A673 (cell line): ENCODE data around the gene CTNNA1. TPM values are rescaled to one million over a fixed set of nuclear protein-coding genes. Genes with fewer than 3 reads are reported as not detected.

ENCODE experiments used
- BruUV-seq: library from RNA; stranded (reverse); fragments of 400-500 nt; replicated peaks from 2 replicates; lab custom pipeline; 2021; lab: Mats Ljungman, UMichigan
- CTCF ChIA-PET: fragments of 300-600 bp; sonication (Branson Sonifier 250); formaldehyde crosslinking; loops from one replicate; lab custom pipeline; 2022; ENCODE audit warnings: antibody characterized with exemption; lab: Charles Lee
- POLR2A ChIA-PET: fragments of 300-600 bp; sonication (Branson Sonifier 250); formaldehyde crosslinking; loops from one replicate; lab custom pipeline; 2022; ENCODE audit warnings: antibody characterized with exemption; ENCODE audit not compliant: low non-redundant PET; lab: Charles Lee
- DNase-seq: peaks from one replicate; pipeline ENCODE4 v3.0.0-alpha.2; 2015; ENCODE audit warnings: low spot score
- H3K27ac ChIP-seq: fragments of 200-600 bp; sonication (generic); 2 replicates; pipeline ENCODE4 v1.5.1; 2016; ENCODE audit warnings: mixed run types, low read depth, mild to moderate bottlenecking, mixed read lengths, antibody characterized with exemption, low read length; ENCODE audit not compliant: poor library complexity, severe bottlenecking
- H3K27me3 ChIP-seq: fragments of 200-600 bp; sonication (generic); replicated peaks from 2 replicates; pipeline ENCODE4 v1.6.1; 2017; ENCODE audit warnings: mixed run types, low read depth, mild to moderate bottlenecking, mixed read lengths, antibody characterized with exemption, low read length; ENCODE audit not compliant: insufficient read depth, poor library complexity
- H3K36me3 ChIP-seq: fragments of 200-600 bp; sonication (generic); 2 replicates; pipeline ENCODE4 v1.6.1; 2016; ENCODE audit warnings: mixed run types, mild to moderate bottlenecking, mixed read lengths, antibody characterized with exemption, low read length; ENCODE audit not compliant: insufficient read depth, poor library complexity, severe bottlenecking
- H3K4me1 ChIP-seq: fragments of 200-600 bp; sonication (generic); 2 replicates; pipeline ENCODE4 v1.6.1; 2017; ENCODE audit warnings: mixed run types, mild to moderate bottlenecking, mixed read lengths, antibody characterized with exemption, low read length; ENCODE audit not compliant: insufficient read depth, poor library complexity, severe bottlenecking
- H3K4me3 ChIP-seq: fragments of 200-600 bp; sonication (generic); 2 replicates; pipeline ENCODE4 v1.5.1; 2016; ENCODE audit warnings: low read depth, mixed run types, mild to moderate bottlenecking, mixed read lengths, low read length; ENCODE audit not compliant: poor library complexity, severe bottlenecking
- H3K9me3 ChIP-seq: fragments of 200-600 bp; sonication (generic); 2 replicates; pipeline ENCODE4 v1.6.1; 2016; ENCODE audit warnings: mixed run types, low read depth, mild to moderate bottlenecking, mixed read lengths, antibody characterized with exemption, low read length; ENCODE audit not compliant: poor library complexity, severe bottlenecking
- CTCF ChIP-seq: fragments of 300-800, 200-600 bp; sonication (generic); conservative IDR thresholded peaks from 2 replicates; pipeline ENCODE4 v1.5.1; 2017; ENCODE audit warnings: low read depth, mild to moderate bottlenecking, antibody characterized with exemption, low read length, moderate library complexity, mixed read lengths
- EZH2 ChIP-seq: fragments of 200-600 bp; sonication (generic); IDR thresholded peaks from 2 replicates; pipeline ENCODE4 v1.6.1; 2017; ENCODE audit warnings: borderline replicate concordance, low read depth, mild to moderate bottlenecking, mixed read lengths, antibody characterized with exemption, low read length; ENCODE audit not compliant: poor library complexity, severe bottlenecking
- intact Hi-C: fragments of 100-400 bp; cut with micrococcal nuclease; formaldehyde crosslinking; loops from one replicate; pipeline ENCODE4 v1.10.0; 2022; ENCODE audit not compliant: unreplicated experiment
- total RNA-seq: library from RNA; stranded (reverse); gene quantifications from 2 replicates; pipeline ENCODE4 v1.2.3, GENCODE V29; 2021

Gene CTNNA1
- total RNA-seq, 1 experiment from 2014 or later = 249 TPM

GRCh38 chr5:138963763-138964371 is 210.6 kb downstream of the CTNNA1 start:
- no peaks in the 10 kb centered on the region for H3K36me3 ChIP-seq
- no peak for TF ChIP-seq EZH2
- no peak for TF ChIP-seq CTCF
- no peak overlapping the region for H3K4me3 ChIP-seq
- H3K9me3 ChIP-seq = no peaks in the 10 kb centered on the region
- no peak for DNase-seq
- ChIA-PET POLR2A (no interaction called here), CTCF (interaction anchor here (0.6 kb wide), 1 partner anchor 235 kb away, joined by 8 read pairs; no protein-coding TSS in a partner anchor)
- H3K27me3 ChIP-seq = no peaks in the 10 kb centered on the region
- intact Hi-C loops = no loop called here
- BruUV-seq = no TSS peak
- H3K4me1 ChIP-seq = peaks cover 38% of the 10 kb centered on the region
- peak overlapping the region; percentile 66 for H3K27ac ChIP-seq

GRCh38 chr5:138964647-138965201 is 211.5 kb downstream of the CTNNA1 start:
- no peaks in the 10 kb centered on the region for H3K27me3 ChIP-seq
- peak overlapping the region; percentile 66 for H3K27ac ChIP-seq
- POLR2A ChIA-PET = no interaction called here
- no peaks in the 10 kb centered on the region for H3K36me3 ChIP-seq
- intact Hi-C loops = no loop called here
- CTCF ChIA-PET = interaction anchor here (0.6 kb wide), 1 partner anchor 234 kb away, joined by 8 read pairs; no protein-coding TSS in a partner anchor
- no TSS peak for BruUV-seq
- no peak for DNase-seq
- no peak for TF ChIP-seq CTCF
- no peak for TF ChIP-seq EZH2
- H3K4me3 ChIP-seq = no peak overlapping the region
- H3K9me3 ChIP-seq = no peaks in the 10 kb centered on the region
- peaks cover 43% of the 10 kb centered on the region for H3K4me1 ChIP-seq

GRCh38 chr5:138965626-138966025 is 212.4 kb downstream of the CTNNA1 start:
- intact Hi-C loops = no loop called here
- peak overlapping the region; percentile 66 for H3K27ac ChIP-seq
- no peaks in the 10 kb centered on the region for H3K27me3 ChIP-seq
- TF ChIP-seq CTCF (no peak), EZH2 (no peak)
- ChIA-PET POLR2A (no interaction called here), CTCF (no interaction called here)
- H3K36me3 ChIP-seq = no peaks in the 10 kb centered on the region
- no TSS peak for BruUV-seq
- no peak overlapping the region for H3K4me3 ChIP-seq
- DNase-seq = no peak
- H3K9me3 ChIP-seq = no peaks in the 10 kb centered on the region
- peaks cover 43% of the 10 kb centered on the region for H3K4me1 ChIP-seq
